Gastroesophageal sphincter (tissue), 4 donors: ENCODE results near the gene CXCL16. TPM values are rescaled to one million over a fixed set of nuclear protein-coding genes. Genes with fewer than 3 reads are reported as not detected.

ENCODE experiments used
- ATAC-seq: fragments of 150-250 bp; one replicate; pipeline ENCODE4 v1.9.1; 2016; ENCODE audit warnings: mild to moderate bottlenecking, moderate library complexity
- H3K27ac ChIP-seq, 4 donors: fragments of 200-600 bp; sonication (generic) in 3 of 4; 1 replicate in 3 of 4; 2 replicates in 1 of 4; pipeline ENCODE4 v1.5.1; 2016 to 2019
- H3K27me3 ChIP-seq: fragments of 200-600 bp; sonication (generic); one replicate; pipeline ENCODE4 v1.5.1; 2019
- H3K36me3 ChIP-seq, 2 donors: fragments of 200-600 bp; sonication (generic); one replicate each; pipeline ENCODE4 v1.5.1; 2019; ENCODE audit warnings: control low read depth in 1 of 2
- H3K4me1 ChIP-seq, 3 donors: fragments of 200-600 bp; sonication (generic); 1 replicate in 2 of 3; 2 replicates in 1 of 3; pipeline ENCODE4 v1.5.1; 2016 to 2019; ENCODE audit warnings: control low read depth in 2 of 3
- H3K4me3 ChIP-seq, 2 donors: fragments of 200-600 bp; sonication (generic); one replicate each; pipeline ENCODE4 v1.5.1; 2019; ENCODE audit warnings: mild to moderate bottlenecking in 1 of 2, moderate library complexity in 1 of 2
- H3K9me3 ChIP-seq, 3 donors: fragments of 200-600 bp; sonication (generic); one replicate each; pipeline ENCODE4 v1.5.1; 2017 to 2019; ENCODE audit warnings: control low read depth in 2 of 3
- CTCF ChIP-seq, 4 experiments: fragments of 200-600 bp in 2 of 4; fragments of 450-650 bp in 2 of 4; sonication (generic) in 1 of 4; IDR thresholded peaks; one replicate each; pipeline ENCODE4 v1.5.1; 2017 to 2019; ENCODE audit warnings: antibody characterized with exemption in 4 of 4, mild to moderate bottlenecking in 2 of 4, moderate library complexity in 2 of 4
- EP300 ChIP-seq: sonication (generic); formaldehyde crosslinking; IDR thresholded peaks from one replicate; pipeline ENCODE4 v1.6.1; 2017; ENCODE audit warnings: antibody characterized with exemption, mild to moderate bottlenecking
- POLR2A ChIP-seq, 2 donors: fragments of 450-650 bp; IDR thresholded peaks; one replicate each; pipeline ENCODE4 v1.6.1; 2017; ENCODE audit warnings: antibody characterized with exemption in 2 of 2, mild to moderate bottlenecking in 2 of 2, moderate library complexity in 1 of 2
- POLR2AphosphoS5 ChIP-seq: sonication (generic); formaldehyde crosslinking; IDR thresholded peaks from one replicate; pipeline ENCODE4 v1.6.1; 2017; ENCODE audit warnings: antibody characterized with exemption
- WGBS, 2 donors: methylation state at CpG; one replicate each; pipeline ENCODE4 v1.1.5; 2018; ENCODE audit warnings: low coverage in 1 of 2; 5-methylcytosine and 5-hydroxymethylcytosine counted together
- total RNA-seq, 4 donors: library from RNA; depleted of rRNA; stranded (reverse); fragments of >200 nt; gene quantifications; one replicate each; pipeline ENCODE4 v1.1.0, GENCODE V29; 2016

CXCL16 gene
- total RNA-seq, 4 donors from 2014 or later, result 5.3 to 11.6 (median 8.3) TPM

GRCh38 chr17:4742133-4742532, 2.4 kb upstream of the CXCL16 start:
- WGBS, 2 donors, result 93% methylated on average over 5 of the region's 9 CpGs; no CpG with 5 or more reads in 1 of the 2 donors

GRCh38 chr17:4741544-4741943, 1.8 kb upstream of the CXCL16 start:
- no peak for ATAC-seq
- H3K27me3 ChIP-seq, result peaks cover 34% of the 10 kb centered on the region
- H3K4me1 ChIP-seq, result peaks cover 0 to 30% (median 2%) of the 10 kb centered on the region in 3 donors
- H3K4me3 ChIP-seq, result no peak overlapping the region
- 60 to 100% methylated on average over 1 of the region's 8 CpGs for WGBS, 2 donors
- TF ChIP-seq POLR2AphosphoS5 (no peak), CTCF (IDR thresholded peaks at IDR 0.05) (no peak), EP300 (no peak), POLR2A (IDR thresholded peaks at IDR 0.05) (no peak)
- no peaks in the 10 kb centered on the region for H3K36me3 ChIP-seq
- no peak overlapping the region for H3K27ac ChIP-seq
- H3K9me3 ChIP-seq, result no peaks in the 10 kb centered on the region

More at GRCh38 chr17:4742133-4742532, 2.4 kb upstream of the CXCL16 start:
- H3K27me3 ChIP-seq, result peaks cover 37% of the 10 kb centered on the region
- H3K4me1 ChIP-seq, result peaks cover 0 to 30% (median 2%) of the 10 kb centered on the region in 3 donors
- no peak for ATAC-seq
- no peak overlapping the region for H3K4me3 ChIP-seq
- no peak for TF ChIP-seq POLR2AphosphoS5
- H3K27ac ChIP-seq, result no peak overlapping the region
- H3K36me3 ChIP-seq, result no peaks in the 10 kb centered on the region
- no peaks in the 10 kb centered on the region for H3K9me3 ChIP-seq

- TF ChIP-seq POLR2AphosphoS5 (no peak), EP300 (no peak), CTCF (IDR thresholded peaks at IDR 0.05) (no peak), POLR2A (IDR thresholded peaks at IDR 0.05) (no peak)
- Histone ChIP-seq H3K9me3 (no peaks in the 10 kb centered on the region), H3K27me3 (peaks cover 25% of the 10 kb centered on the region), H3K36me3 (no peaks in the 10 kb centered on the region), H3K4me3 (no peak overlapping the region), H3K27ac (no peak overlapping the region), H3K4me1 (peaks cover 0 to 27% (median 2%) of the 10 kb centered on the region in 3 donors)
- ATAC-seq, result no peak
- WGBS, 2 donors, result 86 to 100% methylated on average over 2 to 4 of the region's 8 CpGs
These were observed 856 bp upstream of the CXCL16 start for GRCh38 chr17:4740584-4740983.

- H3K27me3 ChIP-seq, result peaks cover 19% of the 10 kb centered on the region
- no peak for TF ChIP-seq POLR2A (IDR thresholded peaks at IDR 0.05)
- TF ChIP-seq CTCF (IDR thresholded peaks at IDR 0.05), result no peak
- no peak for TF ChIP-seq POLR2AphosphoS5
- TF ChIP-seq EP300, result no peak
- H3K4me1 ChIP-seq, result peaks cover 0 to 21% (median 2%) of the 10 kb centered on the region in 3 donors
- peak; percentile 21 for ATAC-seq
- peak overlapping the region; percentile 76 to 89 for H3K4me3 ChIP-seq
- WGBS, 2 donors, result 3 to 17% methylated on average over 2 to 5 of the region's 13 CpGs
- H3K36me3 ChIP-seq, result peaks cover 0 to 1% of the 10 kb centered on the region in 2 donors
- H3K9me3 ChIP-seq, result no peaks in the 10 kb centered on the region
- H3K27ac ChIP-seq, result peak overlapping the region in 3 of 4 donors; percentile 75 to 80 (median 78)
These were observed 260 bp upstream of the CXCL16 start for GRCh38 chr17:4740025-4740351.

- ATAC-seq, result no peak
- H3K27me3 ChIP-seq, result peaks cover 3% of the 10 kb centered on the region
- 19 to 41% methylated on average over 24 to 26 of the region's 41 CpGs for WGBS, 2 donors
- peak overlapping the region; percentile 76 to 89 for H3K4me3 ChIP-seq
- peaks cover 0 to 5% of the 10 kb centered on the region in 2 donors for H3K36me3 ChIP-seq
- H3K4me1 ChIP-seq, result peaks cover 0 to 18% (median 2%) of the 10 kb centered on the region in 3 donors
- TF ChIP-seq POLR2AphosphoS5 (no peak), CTCF (IDR thresholded peaks at IDR 0.05) (no peak), POLR2A (IDR thresholded peaks at IDR 0.05) (no peak), EP300 (no peak)
- H3K9me3 ChIP-seq, result no peaks in the 10 kb centered on the region
- peak overlapping the region in 2 of 4 donors; percentile 78 to 80 for H3K27ac ChIP-seq
These were observed 1.3 kb downstream of the CXCL16 start for GRCh38 chr17:4738136-4739121.
